Measurements from ENCODE around the gene KCNC3. TPM values are rescaled to one million over a fixed set of nuclear protein-coding genes. Genes with fewer than 3 reads are reported as not detected.

The KCNC3 gene
- total RNA-seq, 1 experiment from 2014 or later, result 0.14 TPM

DNA sequence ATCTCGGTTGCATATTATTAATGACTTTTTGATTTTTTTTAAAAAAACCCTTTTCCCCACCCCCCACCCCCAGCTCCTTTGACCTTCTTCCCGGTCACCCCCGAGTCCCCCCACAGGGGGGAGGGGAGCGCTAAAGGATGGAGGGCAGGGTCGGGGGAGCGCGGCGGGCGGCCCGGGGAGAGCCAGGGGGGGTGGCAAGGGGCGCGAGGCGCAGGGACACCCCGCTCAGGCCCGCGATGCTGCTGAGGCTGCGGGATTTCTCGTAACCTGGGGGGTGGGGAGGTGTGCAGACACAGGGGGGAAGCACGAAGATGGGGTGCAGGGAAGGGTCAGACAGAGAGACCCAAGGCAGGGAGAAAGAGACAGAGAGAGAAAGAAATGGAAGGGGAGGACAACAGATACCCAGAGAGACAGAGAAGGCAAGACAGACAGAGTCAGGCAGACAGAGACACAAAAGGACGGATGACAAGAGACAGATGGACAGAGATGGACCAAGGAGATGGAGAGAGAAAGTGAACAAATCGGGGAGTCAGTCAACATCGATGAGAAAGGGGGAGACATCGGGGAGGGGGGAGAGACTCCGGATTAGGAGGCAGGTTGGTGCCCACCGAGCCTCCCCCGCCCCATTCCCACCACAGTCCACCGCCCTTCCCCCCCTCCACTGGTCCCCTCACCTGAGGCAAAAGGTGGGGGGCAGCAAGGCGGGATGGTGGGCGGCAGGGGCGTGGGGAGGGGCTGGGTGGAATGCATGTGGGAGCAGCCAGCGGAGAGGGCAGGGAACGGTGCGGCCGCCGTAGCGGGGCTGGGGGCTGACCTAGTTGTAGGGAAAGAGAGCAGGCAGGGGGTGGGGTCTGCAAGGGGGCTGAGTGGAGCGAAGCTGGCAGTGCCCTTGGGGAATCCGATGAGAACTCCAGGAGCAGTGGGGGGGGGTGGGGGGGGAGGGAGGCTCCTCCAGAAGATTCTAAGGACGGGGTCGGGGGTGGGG lies 14.2 kb downstream of the KCNC3 start:
- Histone ChIP-seq H3K36me3 (replicated peaks; ENCODE audit: control insufficient read depth, insufficient read depth, low read length) (no peaks in the 10 kb centered on the region), H3K4me3 (ENCODE audit: insufficient read depth, low read depth, low read length) (peak overlapping the region; percentile 54), H3K27me3 (ENCODE audit: control insufficient read depth, insufficient read depth, low read length) (no peaks in the 10 kb centered on the region)
- peak; percentile 83 for DNase-seq

GRCh38 chr19:50313812-50314536 lies 15.2 kb downstream of the KCNC3 start:
- no peaks in the 10 kb centered on the region for H3K36me3 ChIP-seq (replicated peaks; ENCODE audit: control insufficient read depth, insufficient read depth, low read length)
- peak; percentile 89 for DNase-seq
- peak overlapping the region; percentile 54; the same call in 1 of the 2 replicates for H3K4me3 ChIP-seq (ENCODE audit: insufficient read depth, low read depth, low read length)
- no peaks in the 10 kb centered on the region for H3K27me3 ChIP-seq (ENCODE audit: control insufficient read depth, insufficient read depth, low read length)

DNA sequence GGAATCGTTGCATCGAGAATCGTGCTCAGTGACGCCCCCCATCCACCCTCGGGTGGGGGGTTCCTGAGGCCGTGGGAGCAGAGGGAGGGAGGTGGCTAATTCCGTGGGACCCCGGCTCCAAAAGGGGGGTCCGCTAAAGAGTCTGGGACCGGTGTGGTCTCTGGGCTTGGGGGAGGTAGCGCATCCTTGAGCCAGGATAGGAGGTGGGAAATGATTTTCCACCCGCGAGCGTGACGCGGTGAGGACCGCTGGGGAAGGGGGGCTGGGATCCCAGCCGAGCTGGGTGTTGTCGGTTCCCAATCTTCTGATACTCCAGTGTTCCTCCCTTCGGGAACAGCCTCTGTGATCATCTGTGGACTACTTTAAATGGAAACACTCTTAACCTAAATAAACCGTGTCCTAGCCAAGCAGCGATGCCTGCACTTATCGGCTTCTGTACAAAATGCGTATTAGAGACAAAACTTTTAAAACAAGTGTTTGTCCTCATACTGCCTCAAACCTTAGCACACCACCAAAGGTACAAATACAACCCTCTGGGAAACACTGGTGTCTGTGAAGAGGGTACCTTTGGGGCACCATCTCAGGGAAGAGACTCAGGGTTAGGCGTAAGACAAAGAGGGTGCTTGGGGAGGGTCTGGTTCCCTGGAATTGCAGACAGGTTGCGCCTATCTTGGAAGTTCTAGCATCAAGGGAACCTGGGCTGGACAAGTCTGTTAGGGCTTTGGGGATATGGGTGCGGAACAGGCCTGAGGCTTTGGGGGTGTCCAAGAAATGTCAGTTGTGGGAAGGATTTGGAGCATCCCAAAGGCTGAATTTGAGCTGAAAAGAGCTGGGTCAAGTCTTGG lies 16.0 kb downstream of the KCNC3 start:
- peak; percentile 51 for DNase-seq
- H3K36me3 ChIP-seq (replicated peaks; ENCODE audit: control insufficient read depth, insufficient read depth, low read length), result no peaks in the 10 kb centered on the region
- H3K4me3 ChIP-seq (ENCODE audit: insufficient read depth, low read depth, low read length), result peak overlapping the region; percentile 54
- H3K27me3 ChIP-seq (ENCODE audit: control insufficient read depth, insufficient read depth, low read length), result no peaks in the 10 kb centered on the region

GRCh38 chr19:50311723-50312635 lies 17.2 kb downstream of the KCNC3 start:
- peak; percentile 93 for DNase-seq

GRCh38 chr19:50310759-50311465 lies 18.3 kb downstream of the KCNC3 start:
- no peaks in the 10 kb centered on the region for H3K27me3 ChIP-seq (ENCODE audit: control insufficient read depth, insufficient read depth, low read length)
- no peak overlapping the region for H3K4me3 ChIP-seq (ENCODE audit: insufficient read depth, low read depth, low read length)
- no peaks in the 10 kb centered on the region for H3K36me3 ChIP-seq (replicated peaks; ENCODE audit: control insufficient read depth, insufficient read depth, low read length)
- DNase-seq, result no peak

More at GRCh38 chr19:50311723-50312635, 17.2 kb downstream of the KCNC3 start:
- H3K27me3 ChIP-seq (ENCODE audit: control insufficient read depth, insufficient read depth, low read length), result no peaks in the 10 kb centered on the region
- H3K36me3 ChIP-seq (replicated peaks; ENCODE audit: control insufficient read depth, insufficient read depth, low read length), result no peaks in the 10 kb centered on the region
- H3K4me3 ChIP-seq (ENCODE audit: insufficient read depth, low read depth, low read length), result peak overlapping the region; percentile 54

DNA sequence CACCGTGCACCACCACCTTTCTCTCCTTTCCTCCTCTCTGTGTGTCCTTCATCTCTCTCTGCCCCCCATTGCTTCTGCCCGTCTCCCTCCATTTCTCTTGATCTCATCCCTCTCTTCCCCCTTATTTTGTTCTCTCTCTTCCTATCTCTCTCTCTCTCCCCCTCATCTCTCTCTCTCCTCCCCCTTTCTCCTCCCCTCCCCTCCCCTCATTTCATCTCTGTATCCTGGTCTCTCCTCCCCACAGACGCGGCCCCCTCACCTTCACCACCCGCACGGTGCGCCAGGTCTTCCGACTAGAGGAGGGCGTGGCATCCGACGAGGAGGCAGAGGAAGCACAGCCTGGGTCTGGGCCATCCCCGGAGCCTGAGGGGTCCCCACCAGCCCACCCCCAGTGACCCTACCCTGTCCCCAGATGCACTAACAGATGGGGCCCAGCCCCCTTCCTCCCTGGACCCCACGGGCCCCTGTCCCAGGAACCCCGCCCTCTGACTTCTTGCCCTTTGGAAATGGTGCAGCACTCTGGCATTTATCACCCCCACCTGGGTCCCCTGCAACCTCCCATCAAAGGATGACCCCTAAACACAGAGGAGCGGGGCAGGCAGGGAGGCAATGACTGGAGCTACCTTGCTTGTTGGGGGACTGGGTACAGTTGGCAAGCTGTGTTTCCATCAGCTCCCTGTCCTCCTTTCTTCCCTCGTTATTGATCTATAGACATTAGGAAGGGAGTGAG lies 19.6 kb downstream of the KCNC3 start:
- DNase-seq, result peak; percentile 45
- Histone ChIP-seq H3K4me3 (ENCODE audit: insufficient read depth, low read depth, low read length) (no peak overlapping the region), H3K27me3 (ENCODE audit: control insufficient read depth, insufficient read depth, low read length) (no peaks in the 10 kb centered on the region), H3K36me3 (replicated peaks; ENCODE audit: control insufficient read depth, insufficient read depth, low read length) (no peaks in the 10 kb centered on the region)

- Histone ChIP-seq H3K36me3 (replicated peaks; ENCODE audit: control insufficient read depth, insufficient read depth, low read length) (no peaks in the 10 kb centered on the region), H3K4me3 (ENCODE audit: insufficient read depth, low read depth, low read length) (no peak overlapping the region), H3K27me3 (ENCODE audit: control insufficient read depth, insufficient read depth, low read length) (no peaks in the 10 kb centered on the region)
- peak; percentile 41 for DNase-seq
Observed at GRCh38 chr19:50308991-50309390, 20.2 kb downstream of the KCNC3 start.

DNA sequence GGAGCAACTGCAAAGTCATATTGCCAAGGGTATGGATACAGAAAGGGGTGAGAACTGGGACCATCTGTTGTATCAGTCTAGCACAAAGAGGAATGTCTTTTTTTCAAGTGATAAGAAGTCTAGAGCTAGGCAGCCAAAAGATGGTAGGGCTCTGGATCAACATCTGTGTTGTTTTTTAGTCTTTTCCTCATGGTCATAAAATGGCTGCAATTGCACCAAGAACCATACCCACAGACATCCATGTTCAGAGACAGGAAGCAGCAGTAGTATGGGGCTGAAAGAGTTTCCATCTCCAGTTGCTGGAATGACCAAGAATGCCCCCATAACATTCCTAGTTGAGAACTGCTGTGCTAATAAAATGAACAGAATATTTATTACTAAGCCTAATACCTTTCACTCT lies 25.6 kb downstream of the KCNC3 start:
- Histone ChIP-seq H3K27me3 (ENCODE audit: control insufficient read depth, insufficient read depth, low read length) (no peaks in the 10 kb centered on the region), H3K4me3 (ENCODE audit: insufficient read depth, low read depth, low read length) (no peak overlapping the region), H3K36me3 (replicated peaks; ENCODE audit: control insufficient read depth, insufficient read depth, low read length) (peaks cover 6% of the 10 kb centered on the region; the same call in 1 of the 2 replicates)
- DNase-seq, result no peak

- Histone ChIP-seq H3K4me3 (ENCODE audit: insufficient read depth, low read depth, low read length) (no peak overlapping the region), H3K36me3 (replicated peaks; ENCODE audit: control insufficient read depth, insufficient read depth, low read length) (peaks cover 6% of the 10 kb centered on the region), H3K27me3 (ENCODE audit: control insufficient read depth, insufficient read depth, low read length) (no peaks in the 10 kb centered on the region)
- no peak for DNase-seq
Observed at GRCh38 chr19:50301607-50301971, 27.6 kb downstream of the KCNC3 start.

DNA sequence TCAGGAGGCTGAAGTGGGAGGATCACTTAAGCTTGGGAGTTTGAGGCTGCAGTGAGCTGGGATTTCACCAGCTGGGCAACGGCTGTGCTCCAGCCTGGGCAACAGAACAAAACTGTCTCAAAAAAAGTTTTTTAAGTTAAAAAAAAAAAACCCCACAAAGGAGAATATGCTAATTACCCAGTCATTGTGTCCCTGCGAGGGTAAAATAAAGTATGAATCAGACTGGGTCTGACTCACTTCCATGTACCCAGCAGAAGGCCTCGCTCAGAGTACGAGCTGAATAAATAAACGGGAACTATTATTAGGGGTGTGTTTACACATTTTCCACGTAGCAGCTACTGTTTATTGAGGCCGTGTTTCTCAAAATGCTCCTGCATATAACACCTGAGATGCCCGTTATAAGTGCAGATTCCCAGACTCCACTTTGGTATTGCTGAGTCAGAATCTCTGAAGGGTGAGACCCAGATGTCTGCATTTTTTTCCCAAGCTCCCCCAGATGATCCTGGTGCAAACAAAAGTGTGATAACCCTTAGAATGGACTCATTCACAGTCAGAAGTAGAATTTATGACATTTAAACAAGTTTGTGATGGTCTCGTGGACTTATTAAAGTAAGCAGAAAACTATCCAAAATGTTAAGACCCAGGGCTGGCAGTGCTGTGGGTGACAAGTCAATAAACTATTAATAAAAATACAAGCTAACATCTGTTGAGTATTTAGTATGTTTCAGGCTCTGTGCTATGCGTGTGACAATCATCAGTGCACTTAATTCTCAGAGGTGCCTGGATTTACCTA lies 28.2 kb downstream of the KCNC3 start:
- no peak overlapping the region for H3K4me3 ChIP-seq (ENCODE audit: insufficient read depth, low read depth, low read length)
- no peaks in the 10 kb centered on the region for H3K27me3 ChIP-seq (ENCODE audit: control insufficient read depth, insufficient read depth, low read length)
- no peak for DNase-seq
- H3K36me3 ChIP-seq (replicated peaks; ENCODE audit: control insufficient read depth, insufficient read depth, low read length), result peaks cover 6% of the 10 kb centered on the region

- no peaks in the 10 kb centered on the region for H3K27me3 ChIP-seq (ENCODE audit: control insufficient read depth, insufficient read depth, low read length)
- no peak overlapping the region for H3K4me3 ChIP-seq (ENCODE audit: insufficient read depth, low read depth, low read length)
- H3K36me3 ChIP-seq (replicated peaks; ENCODE audit: control insufficient read depth, insufficient read depth, low read length), result peaks cover 6% of the 10 kb centered on the region
- DNase-seq, result no peak
Observed at GRCh38 chr19:50300051-50300450, 29.1 kb downstream of the KCNC3 start.
